GM18909 (cell line): ENCODE results near the gene PRR5L.

Source experiments
- ATAC-seq: cut with Tn5 transposase; IDR thresholded peaks from one replicate; pipeline ENCODE4 v1.9.1; 2021; ENCODE audit warnings: mild to moderate bottlenecking; ENCODE audit not compliant: unreplicated experiment, poor library complexity

The PRR5L gene

GRCh38 chr11:36421546-36422155 is 125.6 kb downstream of the PRR5L start:
- no peak for ATAC-seq

GRCh38 chr11:36425561-36426081 is 129.5 kb downstream of the PRR5L start:
- no peak for ATAC-seq

- ATAC-seq = no peak
These were observed 130.2 kb downstream of the PRR5L start for GRCh38 chr11:36426226-36426848.

GRCh38 chr11:36427079-36427478 is 131.0 kb downstream of the PRR5L start:
- ATAC-seq = no peak

- ATAC-seq = no peak
These were observed 131.8 kb downstream of the PRR5L start for GRCh38 chr11:36427876-36428275.

- no peak for ATAC-seq
These were observed 135.5 kb downstream of the PRR5L start for GRCh38 chr11:36431429-36432092.

GRCh38 chr11:36432093-36432469 is 136.0 kb downstream of the PRR5L start:
- no peak for ATAC-seq

GRCh38 chr11:36432738-36433137 is 136.7 kb downstream of the PRR5L start:
- no peak for ATAC-seq

- ATAC-seq = no peak
These were observed 140.0 kb downstream of the PRR5L start for GRCh38 chr11:36436064-36436463.

GRCh38 chr11:36436589-36436988 is 140.5 kb downstream of the PRR5L start:
- no peak for ATAC-seq

GRCh38 chr11:36437413-36437812 is 141.3 kb downstream of the PRR5L start:
- ATAC-seq = no peak

- no peak for ATAC-seq
These were observed 142.0 kb downstream of the PRR5L start for GRCh38 chr11:36438126-36438525.

GRCh38 chr11:36441610-36442208 is 145.6 kb downstream of the PRR5L start:
- peak; percentile 92 for ATAC-seq

- ATAC-seq = no peak
These were observed 147.6 kb downstream of the PRR5L start for GRCh38 chr11:36443661-36444060.

- no peak for ATAC-seq
These were observed 150.0 kb downstream of the PRR5L start for GRCh38 chr11:36446135-36446534.

- no peak for ATAC-seq
These were observed 151.4 kb downstream of the PRR5L start for GRCh38 chr11:36447514-36447913.

- ATAC-seq = no peak
These were observed 151.9 kb downstream of the PRR5L start for GRCh38 chr11:36447947-36448346.

- peak; percentile 10 for ATAC-seq
These were observed 153.5 kb downstream of the PRR5L start for GRCh38 chr11:36449561-36450096.

GRCh38 chr11:36450110-36450572 is 154.1 kb downstream of the PRR5L start:
- ATAC-seq = peak; percentile 67

- no peak for ATAC-seq
These were observed 155.0 kb downstream of the PRR5L start for GRCh38 chr11:36451045-36451444.

- no peak for ATAC-seq
These were observed 155.6 kb downstream of the PRR5L start for GRCh38 chr11:36451681-36452080.
